A549 (cell line): ENCODE measurements around the gene SLC9C2. TPM values are rescaled to one million over a fixed set of nuclear protein-coding genes. Genes with fewer than 3 reads are reported as not detected.

ENCODE experiments used
- ATAC-seq, 2 experiments: fragments of 200-7000 bp in 1 of 2; fragments of >200 bp in 1 of 2; cut with Nextera tagmentation in 1 of 2; cut with Tn5 transposase in 1 of 2; 3 replicates each; pipeline versions ENCODE4 v1.8.0 to v1.9.1; 2018 to 2020; ENCODE audit warnings: mild to moderate bottlenecking in 1 of 2, moderate library complexity in 1 of 2
- CTCF ChIA-PET: fragments of 300-600 bp; sonication (Branson Sonifier 250); formaldehyde crosslinking; extraction: SDS; loops from one replicate; lab custom pipeline; 2021; ENCODE audit warnings: antibody characterized with exemption, inconsistent platforms; lab: Yijun Ruan, JAX
- POLR2A ChIA-PET: fragments of 350-600 bp; formaldehyde crosslinking; extraction: SDS; loops from one replicate; lab custom pipeline; 2021; ENCODE audit warnings: antibody characterized with exemption, inconsistent platforms; lab: Yijun Ruan, JAX
- DNase-seq, 2 experiments: peaks; one replicate each; pipeline versions ENCODE4 v3.0.0 to v3.0.0-alpha.2; 2011 to 2016; ENCODE audit warnings: low read depth in 1 of 2, low spot score in 1 of 2
- FAIRE-seq: peaks from 2 replicates; lab custom pipeline; 2011; peaks lifted over from hg19 to GRCh38; lab: Jason Lieb, UNC
- H3K27ac ChIP-seq, 2 experiments: fragments of >200 bp; sonication (Bioruptor Twin); formaldehyde crosslinking; 3 replicates each; pipeline ENCODE4 v1.5.1; 2016 to 2017
- H3K4me1 ChIP-seq: fragments of >200 bp; sonication (Bioruptor Twin); formaldehyde crosslinking; 3 replicates; pipeline ENCODE4 v1.6.1; 2016
- H3K4me2 ChIP-seq: fragments of >200 bp; sonication (Bioruptor Twin); formaldehyde crosslinking; 3 replicates; pipeline ENCODE4 v1.6.1; 2016
- H3K4me3 ChIP-seq: fragments of >200 bp; sonication (Bioruptor Twin); formaldehyde crosslinking; 3 replicates; pipeline ENCODE4 v1.5.1; 2016
- H3K9me3 ChIP-seq: fragments of >200 bp; sonication (Bioruptor Twin); formaldehyde crosslinking; 3 replicates; pipeline ENCODE4 v1.6.1; 2016
- ATOH8 ChIP-seq: fragments of 250-450 bp; sonication (Bioruptor Pico); IDR thresholded peaks from 2 replicates; pipeline ENCODE4 v1.5.0; 2020; ENCODE audit warnings: low read depth, mild to moderate bottlenecking, moderate library complexity
- BCL3 ChIP-seq: fragments of >200 bp; sonication (Bioruptor Twin); formaldehyde crosslinking; IDR thresholded peaks from 3 replicates; pipeline ENCODE4 v1.6.1; 2016
- CBX8 ChIP-seq: fragments of 200-600 bp; sonication (generic); IDR thresholded peaks from 2 replicates; pipeline ENCODE4 v1.6.1; 2016
- CEBPB ChIP-seq, 2 experiments: fragments of >200 bp in 1 of 2; sonication (Bioruptor Twin) in 1 of 2; formaldehyde crosslinking in 1 of 2; IDR thresholded peaks; 2 replicates each; pipeline ENCODE4 v1.6.1; 2012 to 2016
- E2F6 ChIP-seq: IDR thresholded peaks from 2 replicates; pipeline ENCODE4 v1.6.1; 2012; ENCODE audit warnings: low read depth, borderline replicate concordance
- EP300 ChIP-seq, 2 experiments: fragments of >200 bp; sonication (Bioruptor Twin); formaldehyde crosslinking; IDR thresholded peaks; 2 replicates in 1 of 2; 3 replicates in 1 of 2; pipeline ENCODE4 v1.6.1; 2016 to 2017
- FOSB ChIP-seq: fragments of 250-450 bp; sonication (Bioruptor Pico); IDR thresholded peaks from 2 replicates; pipeline ENCODE4 v1.5.0; 2020; ENCODE audit warnings: mild to moderate bottlenecking, moderate library complexity
- FOXS1 ChIP-seq: fragments of 250-450 bp; sonication (Bioruptor Pico); IDR thresholded peaks from 2 replicates; pipeline ENCODE4 v1.5.0; 2020; ENCODE audit warnings: mild to moderate bottlenecking, moderate library complexity
- HEYL ChIP-seq: fragments of 250-450 bp; sonication (Bioruptor Pico); IDR thresholded peaks from 2 replicates; pipeline ENCODE4 v1.8.0; 2021; ENCODE audit warnings: mild to moderate bottlenecking, moderate library complexity
- HOXA7 ChIP-seq: fragments of 250-450 bp; sonication (Bioruptor Pico); IDR thresholded peaks from 2 replicates; pipeline ENCODE4 v1.5.0; 2020; ENCODE audit warnings: mild to moderate bottlenecking, moderate library complexity
- HOXB5 ChIP-seq: fragments of 250-450 bp; sonication (Bioruptor Pico); IDR thresholded peaks from 2 replicates; pipeline ENCODE4 v1.5.0; 2020; ENCODE audit warnings: mild to moderate bottlenecking, moderate library complexity
- JUN ChIP-seq, 2 experiments: fragments of >200 bp; sonication (Bioruptor Twin); formaldehyde crosslinking; IDR thresholded peaks; 2 replicates in 1 of 2; 3 replicates in 1 of 2; pipeline ENCODE4 v1.6.1; 2016 to 2017
- MAX ChIP-seq: IDR thresholded peaks from 2 replicates; pipeline ENCODE4 v1.6.1; 2012
- NPAS2 ChIP-seq: fragments of 250-450 bp; sonication (Bioruptor Pico); IDR thresholded peaks from 2 replicates; pipeline ENCODE4 v1.8.0; 2022; ENCODE audit warnings: mild to moderate bottlenecking, moderate library complexity, borderline replicate concordance
- PHF8 ChIP-seq: fragments of 200-600 bp; sonication (generic); IDR thresholded peaks from 2 replicates; pipeline ENCODE4 v1.6.1; 2016; ENCODE audit warnings: low read depth, mild to moderate bottlenecking, antibody characterized with exemption, moderate library complexity, borderline replicate concordance
- POLR2A ChIP-seq: IDR thresholded peaks from 2 replicates; pipeline ENCODE4 v1.6.1; 2012; ENCODE audit warnings: mild to moderate bottlenecking, low read length
- POLR2AphosphoS2 ChIP-seq: conservative IDR thresholded peaks from 2 replicates; pipeline ENCODE4 v1.6.1; 2012; ENCODE audit warnings: low read length, improper control_type of control experiment, inconsistent platforms
- TP53 ChIP-seq: fragments of 250-450 bp; sonication (Bioruptor Pico); IDR thresholded peaks from 2 replicates; pipeline ENCODE4 v1.5.0; 2021; ENCODE audit warnings: mild to moderate bottlenecking, moderate library complexity
- USF2 ChIP-seq: fragments of 450-650 bp; IDR thresholded peaks from 2 replicates; pipeline ENCODE4 v1.6.1; 2014; ENCODE audit warnings: antibody characterized with exemption
- ZNF302 ChIP-seq: fragments of 250-450 bp; sonication (Bioruptor Pico); IDR thresholded peaks from 2 replicates; pipeline ENCODE4 v1.9.0; 2021; ENCODE audit warnings: inconsistent platforms, mild to moderate bottlenecking, moderate library complexity
- WGBS: methylation state at CpG from one replicate; pipeline ENCODE4 v1.1.6; 2017; ENCODE audit errors: missing lambda C conversion rate; 5-methylcytosine and 5-hydroxymethylcytosine counted together
- polyA plus RNA-seq, 4 experiments: library from polyadenylated mRNA; depleted of rRNA in 3 of 4; stranded (reverse); fragments of >200 nt; fragmentation: RNase III in 1 of 4; extraction: RNeasy Plus Mini Kit Qiagen cat#74134 plus additional on column Dnase treatment in 1 of 4; gene quantifications; 2 replicates in 3 of 4; 3 replicates in 1 of 4; pipeline ENCODE4 v1.2.3, GENCODE V29; 2011 to 2017

The SLC9C2 gene
- polyA plus RNA-seq, 2 of the 4 experiments (the other 2 are of a cell fraction), result not detected

- Histone ChIP-seq H3K9me3 (no peaks in the 10 kb centered on the region), H3K4me2 (peak overlapping the region; percentile 89), H3K27ac (peak overlapping the region; percentile 91 to 98), H3K4me3 (peak overlapping the region; percentile 90)
- ATAC-seq (peak; percentile 92 to 93), DNase-seq (peak; percentile 91 to 93), FAIRE-seq (no peak)
- TF ChIP-seq FOXS1 (CRISPR knock-in tag) (no peak), USF2 (peak; percentile 98), HOXA7 (CRISPR knock-in tag) (no peak), FOSB (no peak), POLR2A (peak; percentile 57), NPAS2 (CRISPR knock-in tag) (peak; percentile 72), ZNF302 (no peak), EP300 (IDR thresholded peaks at IDR 0.05) (no peak), CEBPB (IDR thresholded peaks at IDR 0.05) (peak in 1 of 2 experiments; percentile 43; a peak in 1 of 4 replicates), HOXB5 (no peak), BCL3 (no peak), MAX (peak; percentile 84)
- TF ChIP-seq, all 56 proteins: peak for 5
- ChIA-PET POLR2A (interaction anchor here (0.5 to 2.8 kb wide), 8 partner anchors 9 to 391 kb away, joined by 3 to 15 read pairs (median 9); partner anchors contain the start of genes CENPL, DARS2, KLHL20 and ZBTB37), CTCF (interaction anchor here (1.0 to 2.9 kb wide), 8 partner anchors 14 to 732 kb away, joined by 3 to 7 read pairs (median 4); no protein-coding TSS in a partner anchor)
- peaks cover 42% of the 10 kb centered on the region for H3K4me1 ChIP-seq
- 0% methylated on average over 18 of the region's 62 CpGs for WGBS
Measured at GRCh38 chr1:173476665-173477285, 126.1 kb downstream of the SLC9C2 start.

- WGBS, result 44% methylated on average over 5 of the region's 5 CpGs
- H3K4me1 ChIP-seq, result peaks cover 42% of the 10 kb centered on the region
- ChIA-PET POLR2A (interaction anchor here (0.5 to 2.8 kb wide), 8 partner anchors 9 to 392 kb away, joined by 3 to 15 read pairs (median 9); partner anchors contain the start of genes CENPL, DARS2, KLHL20 and ZBTB37), CTCF (interaction anchor here (1.0 to 2.9 kb wide), 7 partner anchors 10 to 732 kb away, joined by 3 to 7 read pairs (median 3); no protein-coding TSS in a partner anchor)
- FAIRE-seq, result no peak
- no peak for DNase-seq
- peak overlapping the region; percentile 81 for H3K4me3 ChIP-seq
- no peak for TF ChIP-seq ATOH8
- no peak for TF ChIP-seq TP53 (CRISPR knock-in tag)
- no peak for TF ChIP-seq USF2
- no peak for TF ChIP-seq CBX8
- TF ChIP-seq E2F6, result no peak
- TF ChIP-seq PHF8, result no peak
- no peak for TF ChIP-seq BCL3
- TF ChIP-seq POLR2AphosphoS2, result no peak
- no peak for TF ChIP-seq FOXS1 (CRISPR knock-in tag)
- no peak for TF ChIP-seq HEYL (CRISPR knock-in tag)
- no peak for TF ChIP-seq JUN (IDR thresholded peaks at IDR 0.05)
- no peak for ATAC-seq
- peak overlapping the region; percentile 91 to 93 for H3K27ac ChIP-seq
- H3K9me3 ChIP-seq, result no peaks in the 10 kb centered on the region
- H3K4me2 ChIP-seq, result peak overlapping the region; percentile 89
Measured at GRCh38 chr1:173476197-173476664, 126.6 kb downstream of the SLC9C2 start.
